Measurements from ENCODE around the gene RTN4. TPM values are rescaled to one million over a fixed set of nuclear protein-coding genes. Genes with fewer than 3 reads are reported as not detected.

RTN4 gene
- total and polyA plus RNA-seq, 4 donors, result 168 to 311 (median 230) TPM

GRCh38 chr2:55033076-55033742, 17.0 kb downstream of the RTN4 start:
- no peak overlapping the region for H3K27ac ChIP-seq (ENCODE audit: low read depth in 1 of 2, low read length in 1 of 2)
- H3K4me3 ChIP-seq, result no peak overlapping the region
- ATAC-seq (ENCODE audit: insufficient read depth, low FRiP score) (no peak), DNase-seq (no peak)
- H3K27me3 ChIP-seq (ENCODE audit: control insufficient read depth in 3 of 3, insufficient read depth in 3 of 3, low read length in 2 of 3), result no peaks in the 10 kb centered on the region
- H3K9me3 ChIP-seq (ENCODE audit: control insufficient read depth in 4 of 4, insufficient read depth in 3 of 4, low read length in 3 of 4), result peaks cover 0 to under 1% (median 0%) of the 10 kb centered on the region in 4 donors
- 40 to 72% methylated on average over 5 of the region's 5 CpGs for WGBS, 2 donors
- H3K9ac ChIP-seq (ENCODE audit: insufficient read depth in 1 of 2, low read length in 2 of 2), result no peak overlapping the region
- H3K4me1 ChIP-seq (ENCODE audit: control insufficient read depth in 5 of 5, insufficient read depth in 5 of 5, low read length in 5 of 5), result peaks cover 0 to 8% (median 0%) of the 10 kb centered on the region in 5 donors
- TF ChIP-seq, protein P1, sequence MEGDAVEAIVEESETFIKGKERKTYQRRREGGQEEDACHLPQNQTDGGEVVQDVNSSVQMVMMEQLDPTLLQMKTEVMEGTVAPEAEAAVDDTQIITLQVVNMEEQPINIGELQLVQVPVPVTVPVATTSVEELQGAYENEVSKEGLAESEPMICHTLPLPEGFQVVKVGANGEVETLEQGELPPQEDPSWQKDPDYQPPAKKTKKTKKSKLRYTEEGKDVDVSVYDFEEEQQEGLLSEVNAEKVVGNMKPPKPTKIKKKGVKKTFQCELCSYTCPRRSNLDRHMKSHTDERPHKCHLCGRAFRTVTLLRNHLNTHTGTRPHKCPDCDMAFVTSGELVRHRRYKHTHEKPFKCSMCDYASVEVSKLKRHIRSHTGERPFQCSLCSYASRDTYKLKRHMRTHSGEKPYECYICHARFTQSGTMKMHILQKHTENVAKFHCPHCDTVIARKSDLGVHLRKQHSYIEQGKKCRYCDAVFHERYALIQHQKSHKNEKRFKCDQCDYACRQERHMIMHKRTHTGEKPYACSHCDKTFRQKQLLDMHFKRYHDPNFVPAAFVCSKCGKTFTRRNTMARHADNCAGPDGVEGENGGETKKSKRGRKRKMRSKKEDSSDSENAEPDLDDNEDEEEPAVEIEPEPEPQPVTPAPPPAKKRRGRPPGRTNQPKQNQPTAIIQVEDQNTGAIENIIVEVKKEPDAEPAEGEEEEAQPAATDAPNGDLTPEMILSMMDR (IDR thresholded peaks at IDR 0.05; ENCODE audit: control extremely low read depth, extremely low read depth), result no peak
- H3K36me3 ChIP-seq (ENCODE audit: control insufficient read depth in 4 of 4, insufficient read depth in 4 of 4, low read length in 4 of 4), result peaks cover 0 to 1% (median 0%) of the 10 kb centered on the region in 4 donors

GRCh38 chr2:55031505-55031904, 18.7 kb downstream of the RTN4 start:
- 86 to 88% methylated on average over 4 of the region's 4 CpGs for WGBS, 2 donors

DNA sequence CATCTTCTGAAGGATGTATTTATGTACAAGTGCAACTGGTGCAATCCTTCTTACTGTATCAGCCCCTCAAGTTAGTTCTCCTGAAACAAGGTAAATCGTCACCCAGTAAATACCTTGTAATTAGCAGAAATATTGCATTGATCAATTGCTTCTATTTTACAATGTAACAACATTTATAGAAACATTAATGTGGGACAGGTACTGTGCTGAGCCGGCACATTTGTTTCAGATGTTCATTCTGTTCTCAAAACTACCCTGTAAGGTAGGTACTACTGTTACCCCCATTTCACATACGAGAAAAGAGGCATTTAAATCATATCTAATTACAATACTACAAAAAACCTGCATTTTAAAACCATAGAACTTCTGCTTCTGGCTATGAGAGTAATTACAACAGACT, 19.5 kb downstream of the RTN4 start:
- H3K4me1 ChIP-seq (ENCODE audit: control insufficient read depth in 5 of 5, insufficient read depth in 5 of 5, low read length in 5 of 5), result peaks cover 0 to 8% (median 6%) of the 10 kb centered on the region in 5 donors
- H3K4me3 ChIP-seq, result no peak overlapping the region
- H3K27ac ChIP-seq (ENCODE audit: low read depth in 1 of 2, low read length in 1 of 2), result no peak overlapping the region
- H3K36me3 ChIP-seq (ENCODE audit: control insufficient read depth in 4 of 4, insufficient read depth in 4 of 4, low read length in 4 of 4), result peaks cover 0 to 1% (median 0%) of the 10 kb centered on the region in 4 donors
- WGBS, 2 donors, result 78 to 96% methylated on average over 3 of the region's 3 CpGs
- H3K27me3 ChIP-seq (ENCODE audit: control insufficient read depth in 3 of 3, insufficient read depth in 3 of 3, low read length in 2 of 3), result no peaks in the 10 kb centered on the region
- TF ChIP-seq, protein P1 (IDR thresholded peaks at IDR 0.05; ENCODE audit: control extremely low read depth, extremely low read depth), result no peak
- DNase-seq, result no peak
- no peak overlapping the region for H3K9ac ChIP-seq (ENCODE audit: insufficient read depth in 1 of 2, low read length in 2 of 2)
- ATAC-seq (ENCODE audit: insufficient read depth, low FRiP score), result no peak
- no peaks in the 10 kb centered on the region for H3K9me3 ChIP-seq (ENCODE audit: control insufficient read depth in 4 of 4, insufficient read depth in 3 of 4, low read length in 3 of 4)

More at GRCh38 chr2:55031505-55031904, 18.7 kb downstream of the RTN4 start:
- Histone ChIP-seq H3K9ac (ENCODE audit: insufficient read depth in 1 of 2, low read length in 2 of 2) (no peak overlapping the region), H3K36me3 (ENCODE audit: control insufficient read depth in 4 of 4, insufficient read depth in 4 of 4, low read length in 4 of 4) (peaks cover 0 to 1% (median 0%) of the 10 kb centered on the region in 4 donors), H3K9me3 (ENCODE audit: control insufficient read depth in 4 of 4, insufficient read depth in 3 of 4, low read length in 3 of 4) (no peaks in the 10 kb centered on the region), H3K4me3 (no peak overlapping the region), H3K4me1 (ENCODE audit: control insufficient read depth in 5 of 5, insufficient read depth in 5 of 5, low read length in 5 of 5) (peaks cover 0 to 8% (median 4%) of the 10 kb centered on the region in 5 donors), H3K27me3 (ENCODE audit: control insufficient read depth in 3 of 3, insufficient read depth in 3 of 3, low read length in 2 of 3) (no peaks in the 10 kb centered on the region), H3K27ac (ENCODE audit: low read depth in 1 of 2, low read length in 1 of 2) (no peak overlapping the region)
- DNase-seq, result no peak
- no peak for ATAC-seq (ENCODE audit: insufficient read depth, low FRiP score)
- TF ChIP-seq, protein P1 (IDR thresholded peaks at IDR 0.05; ENCODE audit: control extremely low read depth, extremely low read depth), result no peak

Data from lung (tissue), 12 donors.